GM18517 (cell line): ENCODE measurements around the gene ERGIC3.
A peak's percentile ranks its signal among the peaks of the same experiment; 100 is the strongest.

Source experiments
- ATAC-seq: cut with Tn5 transposase; IDR thresholded peaks from one replicate; pipeline ENCODE4 v1.9.1; 2021; ENCODE audit warnings: mild to moderate bottlenecking, moderate library complexity; ENCODE audit not compliant: unreplicated experiment

ERGIC3 gene

GRCh38 chr20:35541783-35542662 lies at the start of gene ERGIC3:
ERGIC3 (plus strand) TSS chr20:35542078; CDS start chr20:35542098, 20 bp downstream.
- ATAC-seq, result peak; percentile 88

GRCh38 chr20:35492352-35492751 lies 49.5 kb upstream of the ERGIC3 start:
- no peak for ATAC-seq

GRCh38 chr20:35496481-35496880 lies 45.4 kb upstream of the ERGIC3 start:
- no peak for ATAC-seq

GRCh38 chr20:35497320-35497719 lies 44.6 kb upstream of the ERGIC3 start:
- ATAC-seq, result no peak

- no peak for ATAC-seq
Measured at GRCh38 chr20:35497780-35498189, 44.1 kb upstream of the ERGIC3 start.

- ATAC-seq, result no peak
Measured at GRCh38 chr20:35499271-35499670, 42.6 kb upstream of the ERGIC3 start.

GRCh38 chr20:35502352-35502751 lies 39.5 kb upstream of the ERGIC3 start:
- ATAC-seq, result no peak

- no peak for ATAC-seq
Measured at GRCh38 chr20:35503281-35503680, 38.6 kb upstream of the ERGIC3 start.

GRCh38 chr20:35503841-35504561 lies 37.9 kb upstream of the ERGIC3 start:
- ATAC-seq, result no peak

GRCh38 chr20:35504751-35505150 lies 37.1 kb upstream of the ERGIC3 start:
- no peak for ATAC-seq

- no peak for ATAC-seq
Measured at GRCh38 chr20:35506179-35506578, 35.7 kb upstream of the ERGIC3 start.

- no peak for ATAC-seq
Measured at GRCh38 chr20:35506872-35507638, 34.8 kb upstream of the ERGIC3 start.

- no peak for ATAC-seq
Measured at GRCh38 chr20:35508493-35509218, 33.2 kb upstream of the ERGIC3 start.

- ATAC-seq, result no peak
Measured at GRCh38 chr20:35510951-35511735, 30.7 kb upstream of the ERGIC3 start.

- no peak for ATAC-seq
Measured at GRCh38 chr20:35511814-35512420, 30.0 kb upstream of the ERGIC3 start.

GRCh38 chr20:35514371-35514932 lies 27.4 kb upstream of the ERGIC3 start:
- ATAC-seq, result no peak

- ATAC-seq, result no peak
Measured at GRCh38 chr20:35515341-35515740, 26.5 kb upstream of the ERGIC3 start.

- no peak for ATAC-seq
Measured at GRCh38 chr20:35515949-35516645, 25.8 kb upstream of the ERGIC3 start.
